ENCODE measurements around the gene IKZF1.

DNA sequence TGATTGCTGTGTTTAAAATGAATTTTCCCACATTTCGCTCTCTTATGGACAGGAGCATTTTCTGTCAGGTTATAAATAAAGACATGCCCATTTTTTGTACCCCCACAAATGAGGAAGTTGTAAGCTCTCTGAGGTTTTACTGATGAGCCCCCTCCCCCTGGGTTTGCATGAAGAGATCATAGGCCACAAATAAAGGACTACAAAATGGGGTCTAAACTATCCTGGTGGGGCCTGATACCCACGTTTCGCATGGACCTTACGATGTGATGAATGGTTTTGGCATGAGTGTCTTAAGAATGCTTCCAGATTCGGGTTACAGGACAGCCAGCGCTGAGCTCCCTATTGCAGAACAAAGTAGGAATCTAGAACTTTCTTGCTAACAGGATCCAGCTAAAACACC is 5.8 kb downstream of the IKZF1 start:
- no peak for TF ChIP-seq POLR2A (IDR thresholded peaks at IDR 0.05)
- TF ChIP-seq, protein P1, sequence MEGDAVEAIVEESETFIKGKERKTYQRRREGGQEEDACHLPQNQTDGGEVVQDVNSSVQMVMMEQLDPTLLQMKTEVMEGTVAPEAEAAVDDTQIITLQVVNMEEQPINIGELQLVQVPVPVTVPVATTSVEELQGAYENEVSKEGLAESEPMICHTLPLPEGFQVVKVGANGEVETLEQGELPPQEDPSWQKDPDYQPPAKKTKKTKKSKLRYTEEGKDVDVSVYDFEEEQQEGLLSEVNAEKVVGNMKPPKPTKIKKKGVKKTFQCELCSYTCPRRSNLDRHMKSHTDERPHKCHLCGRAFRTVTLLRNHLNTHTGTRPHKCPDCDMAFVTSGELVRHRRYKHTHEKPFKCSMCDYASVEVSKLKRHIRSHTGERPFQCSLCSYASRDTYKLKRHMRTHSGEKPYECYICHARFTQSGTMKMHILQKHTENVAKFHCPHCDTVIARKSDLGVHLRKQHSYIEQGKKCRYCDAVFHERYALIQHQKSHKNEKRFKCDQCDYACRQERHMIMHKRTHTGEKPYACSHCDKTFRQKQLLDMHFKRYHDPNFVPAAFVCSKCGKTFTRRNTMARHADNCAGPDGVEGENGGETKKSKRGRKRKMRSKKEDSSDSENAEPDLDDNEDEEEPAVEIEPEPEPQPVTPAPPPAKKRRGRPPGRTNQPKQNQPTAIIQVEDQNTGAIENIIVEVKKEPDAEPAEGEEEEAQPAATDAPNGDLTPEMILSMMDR (IDR thresholded peaks at IDR 0.05) = no peak
- TF ChIP-seq POLR2AphosphoS5 (IDR thresholded peaks at IDR 0.05; ENCODE audit: insufficient read depth in 1 of 2, low read depth in 1 of 2) = no peak
